AG09319 (cell line): ENCODE measurements around the gene ZNF581.

Experiments
- DNase-seq: peaks from one replicate; pipeline ENCODE4 v3.0.0-alpha.2; 2010; ENCODE audit warnings: low read depth; ENCODE audit errors: extremely low read depth
- CTCF ChIP-seq: IDR thresholded peaks from 2 replicates; pipeline ENCODE4 v1.5.1; 2011; ENCODE audit warnings: low read depth, mild to moderate bottlenecking, inconsistent platforms, low read length, moderate library complexity

ZNF581 gene

GRCh38 chr19:55618426-55618825 lies 25.0 kb upstream of the ZNF581 start:
- no peak for DNase-seq

GRCh38 chr19:55619286-55619685 lies 24.2 kb upstream of the ZNF581 start:
- no peak for DNase-seq
- TF ChIP-seq CTCF, result no peak

More at GRCh38 chr19:55618426-55618825, 25.0 kb upstream of the ZNF581 start:
- no peak for TF ChIP-seq CTCF

- DNase-seq, result no peak
- no peak for TF ChIP-seq CTCF
These were observed 22.8 kb upstream of the ZNF581 start for GRCh38 chr19:55620410-55621204.

GRCh38 chr19:55621205-55621672 lies 22.2 kb upstream of the ZNF581 start:
- TF ChIP-seq CTCF, result no peak
- no peak for DNase-seq

- DNase-seq, result no peak
- no peak for TF ChIP-seq CTCF
These were observed 21.7 kb upstream of the ZNF581 start for GRCh38 chr19:55621673-55622231.

GRCh38 chr19:55622242-55622969 lies 21.0 kb upstream of the ZNF581 start:
- no peak for DNase-seq
- no peak for TF ChIP-seq CTCF

- DNase-seq, result no peak
- no peak for TF ChIP-seq CTCF
These were observed 20.3 kb upstream of the ZNF581 start for GRCh38 chr19:55623130-55623529.
